RPMI8226 (cell line): ENCODE data around the gene POU2AF2.
"Not testable (repeated sequence)": the region's sequence is repeated elsewhere in the genome, so short reads cannot be mapped to it uniquely, and the experiment has no call there.

Source experiments
- DNase-seq: peaks from one replicate; pipeline ENCODE4 v3.0.0-alpha.2; 2015

Gene POU2AF2

GRCh38 chr11:111305162-111305802 is 59.8 kb downstream of the POU2AF2 start:
- DNase-seq = no peak

GRCh38 chr11:111305876-111306275 is 60.4 kb downstream of the POU2AF2 start:
- no peak for DNase-seq

- DNase-seq = no peak
Observed at GRCh38 chr11:111306321-111306720, 60.8 kb downstream of the POU2AF2 start.

- no peak for DNase-seq
Observed at GRCh38 chr11:111307472-111308108, 62.1 kb downstream of the POU2AF2 start.

GRCh38 chr11:111308140-111308539 is 62.6 kb downstream of the POU2AF2 start:
- DNase-seq = no peak

- DNase-seq = no peak
Observed at GRCh38 chr11:111309215-111309915, 63.8 kb downstream of the POU2AF2 start.

GRCh38 chr11:111310088-111310487 is 64.6 kb downstream of the POU2AF2 start:
- no peak for DNase-seq

GRCh38 chr11:111310723-111311122 is 65.2 kb downstream of the POU2AF2 start:
- DNase-seq = no peak

GRCh38 chr11:111312076-111312475 is 66.6 kb downstream of the POU2AF2 start:
- DNase-seq = no peak

GRCh38 chr11:111319296-111319695 is 73.8 kb downstream of the POU2AF2 start:
- no peak for DNase-seq

GRCh38 chr11:111320199-111320598 is 74.7 kb downstream of the POU2AF2 start:
- not testable (repeated sequence) for DNase-seq

GRCh38 chr11:111320728-111321568 is 75.4 kb downstream of the POU2AF2 start:
- no peak for DNase-seq

- no peak for DNase-seq
Observed at GRCh38 chr11:111322534-111322933, 77.0 kb downstream of the POU2AF2 start.

GRCh38 chr11:111324277-111324720 is 78.8 kb downstream of the POU2AF2 start:
- DNase-seq = no peak

- no peak for DNase-seq
Observed at GRCh38 chr11:111325259-111325658, 79.7 kb downstream of the POU2AF2 start.

GRCh38 chr11:111326824-111327223 is 81.3 kb downstream of the POU2AF2 start:
- no peak for DNase-seq

- DNase-seq = no peak
Observed at GRCh38 chr11:111327908-111328624, 82.5 kb downstream of the POU2AF2 start.

- DNase-seq = no peak
Observed at GRCh38 chr11:111329306-111330204, 84.0 kb downstream of the POU2AF2 start.

GRCh38 chr11:111330234-111330893 is 84.8 kb downstream of the POU2AF2 start:
- no peak for DNase-seq

- no peak for DNase-seq
Observed at GRCh38 chr11:111331711-111332479, 86.4 kb downstream of the POU2AF2 start.
